GM18861 (cell line): ENCODE results near the gene CDKL5.

Source experiments
- ATAC-seq: cut with Tn5 transposase; IDR thresholded peaks from one replicate; pipeline ENCODE4 v1.9.1; 2021; ENCODE audit not compliant: unreplicated experiment

Gene CDKL5

GRCh38 chrX:18455384-18455783 is 30.0 kb downstream of the CDKL5 start:
- no peak for ATAC-seq

DNA sequence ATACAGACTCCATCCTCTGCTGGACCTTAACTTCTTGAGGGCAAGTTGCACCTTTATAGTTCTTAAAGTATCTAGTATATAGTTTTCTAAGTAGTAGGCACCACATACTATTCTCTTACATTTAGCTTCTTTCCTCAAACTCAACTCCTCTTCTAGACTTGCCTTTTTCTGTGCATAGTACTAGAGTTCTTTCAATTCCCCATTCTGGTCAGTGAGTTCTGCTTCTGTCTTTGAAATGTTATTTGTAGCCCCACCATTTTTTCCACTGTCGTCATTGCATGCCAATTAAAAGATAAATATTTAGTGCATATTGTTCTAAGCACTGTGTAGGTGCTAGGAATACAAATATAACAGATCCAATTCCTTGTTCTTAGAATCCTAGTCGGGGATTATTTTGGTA is 31.6 kb downstream of the CDKL5 start:
- ATAC-seq, result no peak

GRCh38 chrX:18461431-18461830 is 36.0 kb downstream of the CDKL5 start:
- no peak for ATAC-seq

- ATAC-seq, result no peak
These were observed 39.1 kb downstream of the CDKL5 start for GRCh38 chrX:18464499-18464898.

DNA sequence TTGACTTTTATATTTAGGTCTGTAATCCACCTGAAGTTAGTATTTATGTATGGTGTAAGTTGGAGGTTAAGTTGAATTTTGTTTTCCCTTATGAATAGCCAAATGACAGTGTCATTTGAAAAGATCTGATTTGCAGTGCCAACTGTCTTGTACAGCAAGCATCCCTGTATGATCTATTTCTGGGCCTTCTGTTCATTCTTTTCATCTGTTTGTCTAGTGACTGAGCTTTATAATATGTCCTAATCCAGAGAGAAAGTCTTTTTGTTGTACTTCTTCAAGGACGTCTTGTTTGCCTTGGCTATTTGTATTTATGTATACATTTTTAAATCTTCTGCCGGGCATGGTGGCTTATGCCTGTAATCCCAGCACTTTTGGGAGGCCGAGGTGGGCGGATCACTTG is 39.6 kb downstream of the CDKL5 start:
- no peak for ATAC-seq

DNA sequence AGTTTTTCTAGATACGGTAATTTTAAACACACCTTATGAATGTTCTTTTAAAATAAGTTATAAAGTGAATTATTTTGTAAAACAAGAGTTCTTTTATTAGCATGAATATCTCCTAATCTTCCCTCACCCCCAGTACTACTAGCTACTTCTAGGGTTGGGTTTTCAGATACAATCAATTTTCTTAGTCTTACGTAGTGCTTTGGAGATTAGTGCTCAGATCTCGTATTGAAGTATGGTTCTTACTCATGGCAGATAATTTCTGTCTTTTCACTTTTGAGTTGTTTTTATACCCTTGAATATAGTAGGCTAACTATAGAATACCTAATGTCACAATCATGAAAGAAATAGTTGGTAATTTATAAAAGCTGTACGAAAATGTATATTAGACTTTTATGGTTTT is 43.2 kb downstream of the CDKL5 start:
- no peak for ATAC-seq

DNA sequence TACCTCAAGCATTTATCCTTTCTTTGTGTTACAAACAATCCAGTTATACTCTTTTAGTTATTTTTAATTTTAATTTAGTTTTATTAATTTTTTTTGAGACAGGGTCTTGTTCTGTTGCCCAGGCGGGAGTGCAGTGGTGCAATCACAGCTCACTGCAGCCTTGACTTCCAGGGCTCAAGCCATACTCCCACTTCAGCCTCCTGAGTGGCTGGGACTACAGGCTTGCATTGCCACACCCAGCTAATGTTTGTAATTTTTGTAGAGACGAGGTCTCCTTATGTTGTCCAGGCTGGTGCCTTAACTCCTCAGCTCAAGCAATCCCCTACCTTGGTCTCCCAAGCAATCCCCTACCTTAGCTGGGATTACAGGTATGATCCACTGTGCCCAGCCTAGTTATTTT is 45.9 kb downstream of the CDKL5 start:
- no peak for ATAC-seq

GRCh38 chrX:18490806-18491555 is 65.6 kb downstream of the CDKL5 start:
- ATAC-seq, result no peak

DNA sequence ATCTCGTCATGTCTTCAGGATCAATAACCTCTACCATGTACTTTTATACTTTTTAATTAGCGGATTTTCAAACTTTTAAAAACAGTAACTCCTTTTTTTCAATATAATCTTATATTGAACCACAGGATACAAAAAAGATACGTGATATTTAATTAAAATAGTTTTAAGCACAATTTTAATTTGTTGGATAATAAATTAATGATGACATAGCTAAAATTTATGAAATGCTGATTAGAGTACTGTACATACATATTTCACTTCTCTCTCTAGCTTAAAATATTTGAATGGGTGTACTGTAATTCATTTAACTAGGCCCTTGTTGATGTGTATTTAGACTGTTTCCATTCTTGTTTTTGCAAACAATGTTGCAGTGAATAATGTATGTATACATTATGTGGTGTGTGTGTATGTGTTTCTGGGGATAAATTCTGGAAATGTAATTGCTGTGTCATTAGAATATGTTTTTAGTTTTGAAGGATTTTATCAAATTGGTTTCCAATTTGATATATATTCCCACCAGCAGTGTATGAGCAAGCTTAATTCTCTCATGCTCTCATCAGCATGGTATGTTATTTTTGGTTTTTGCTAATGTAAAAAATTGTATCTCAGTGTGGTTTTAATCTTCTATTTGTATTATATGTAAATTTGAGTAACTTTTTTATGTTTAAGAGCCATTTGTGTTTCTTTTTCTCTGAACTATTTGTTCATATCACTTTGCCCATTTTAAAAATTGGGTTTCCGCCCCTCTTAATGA is 66.4 kb downstream of the CDKL5 start:
- ATAC-seq, result no peak

GRCh38 chrX:18534949-18535348 is 109.5 kb downstream of the CDKL5 start:
- ATAC-seq, result no peak

GRCh38 chrX:18537068-18537467 is 111.7 kb downstream of the CDKL5 start:
- no peak for ATAC-seq

GRCh38 chrX:18537524-18537923 is 112.1 kb downstream of the CDKL5 start:
- no peak for ATAC-seq

DNA sequence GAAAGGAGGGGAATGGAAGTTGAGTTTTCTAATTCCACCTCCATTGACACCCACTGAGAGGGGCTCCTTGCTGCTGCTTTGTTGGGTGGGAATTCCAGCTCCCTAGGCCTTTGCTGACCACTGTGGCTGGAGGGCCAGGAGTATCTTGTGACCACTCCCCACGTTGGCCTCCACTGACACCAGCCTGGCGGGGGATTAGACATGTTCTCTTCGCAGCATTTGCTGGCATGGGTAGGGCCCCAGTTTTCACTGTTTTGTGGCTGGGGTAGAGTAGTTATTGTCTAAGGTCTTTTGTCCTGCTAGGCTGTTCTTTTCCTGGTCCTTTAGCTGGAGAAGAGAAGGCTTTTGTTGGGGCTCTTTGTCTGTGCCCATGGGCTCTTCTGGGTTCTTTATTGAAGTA is 116.7 kb downstream of the CDKL5 start:
- ATAC-seq, result no peak

DNA sequence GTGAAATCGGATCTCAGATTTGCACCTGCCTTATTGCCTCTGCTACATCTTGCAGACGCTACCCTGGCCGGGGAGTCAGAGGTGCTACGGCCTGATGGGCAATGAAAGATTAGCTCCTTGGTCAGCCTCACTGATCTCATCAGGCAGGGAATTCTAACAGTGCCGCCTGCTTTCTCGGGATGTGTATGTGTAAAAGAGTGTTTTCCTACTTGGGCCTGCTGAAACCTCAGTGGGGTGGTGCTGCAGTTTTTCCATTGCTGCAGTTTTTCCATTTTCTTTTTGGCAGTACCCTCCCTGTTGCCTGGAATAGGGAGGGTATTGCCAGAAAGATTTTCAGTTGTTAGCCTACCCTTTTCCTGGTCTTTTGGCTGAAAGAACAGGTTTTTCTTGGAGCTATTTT is 117.5 kb downstream of the CDKL5 start:
- no peak for ATAC-seq

GRCh38 chrX:18543738-18544137 is 118.3 kb downstream of the CDKL5 start:
- no peak for ATAC-seq

DNA sequence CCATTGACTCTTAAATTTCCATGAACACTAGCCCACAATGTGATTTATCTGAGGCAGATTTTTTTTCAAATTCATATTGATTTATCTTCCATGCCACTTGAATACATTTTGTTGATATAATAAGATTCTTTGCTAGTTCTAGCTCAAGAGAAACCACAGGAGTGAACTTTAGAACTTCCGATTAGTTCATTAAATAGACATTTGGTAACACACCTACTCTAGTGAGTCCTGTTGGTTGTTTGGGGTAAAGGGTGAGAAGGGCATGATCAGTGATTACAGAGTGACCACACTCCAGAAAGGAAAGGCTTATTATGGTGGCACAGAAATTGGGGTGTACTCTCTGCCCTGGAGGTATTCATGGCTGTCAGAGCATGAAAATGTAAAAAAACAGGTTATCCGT is 120.4 kb downstream of the CDKL5 start:
- no peak for ATAC-seq

GRCh38 chrX:18548996-18549395 is 123.6 kb downstream of the CDKL5 start:
- no peak for ATAC-seq

GRCh38 chrX:18549643-18550042 is 124.2 kb downstream of the CDKL5 start:
- no peak for ATAC-seq

DNA sequence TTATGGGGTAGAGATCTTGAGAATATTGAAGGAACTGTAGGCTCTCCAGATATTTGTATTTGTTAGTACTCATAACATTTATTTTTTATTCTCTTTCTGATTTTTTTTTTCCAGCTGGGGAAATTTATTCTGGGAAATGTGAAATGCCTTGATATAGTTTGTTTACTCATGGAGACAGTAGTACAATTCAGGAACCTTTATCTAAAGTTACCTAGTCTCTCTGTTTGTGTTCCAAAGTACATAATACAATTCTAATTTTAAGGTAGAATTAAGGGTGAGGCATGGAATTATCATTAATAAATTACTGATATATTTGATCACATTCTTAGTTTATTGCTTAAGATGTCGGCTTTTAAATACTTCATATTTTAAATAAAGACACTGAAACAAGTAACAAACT is 132.5 kb downstream of the CDKL5 start:
- ATAC-seq, result no peak

GRCh38 chrX:18558799-18559198 is 133.4 kb downstream of the CDKL5 start:
- no peak for ATAC-seq

GRCh38 chrX:18561020-18561419 is 135.6 kb downstream of the CDKL5 start:
- no peak for ATAC-seq

GRCh38 chrX:18565727-18566126 is 140.3 kb downstream of the CDKL5 start:
- ATAC-seq, result no peak

DNA sequence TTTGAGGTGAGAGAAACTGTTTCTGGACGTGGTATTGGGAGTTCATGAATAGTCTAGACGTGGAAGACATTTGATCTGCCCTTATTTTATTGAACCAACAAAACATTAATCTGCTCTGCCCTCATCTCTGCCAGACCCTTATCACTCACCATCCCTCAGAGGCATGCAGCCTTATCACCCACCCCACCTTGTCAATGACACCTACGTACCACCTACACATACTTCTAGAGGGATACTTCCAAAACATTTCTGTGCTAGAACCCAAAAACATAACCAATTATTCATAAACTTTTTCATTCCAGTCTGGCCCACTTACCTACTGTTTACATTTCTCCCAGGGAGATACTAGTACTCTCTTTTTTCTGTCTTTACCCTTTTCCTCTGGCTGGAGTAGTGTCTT is 141.3 kb downstream of the CDKL5 start:
- ATAC-seq, result no peak
